ENCODE measurements around the gene TECR.
"Not testable (repeated sequence)": the region's sequence is repeated elsewhere in the genome, so short reads cannot be mapped to it uniquely, and the experiment has no call there.

TECR gene

GRCh38 chr19:14585187-14585586 is 55.8 kb downstream of the TECR start:
- not testable (repeated sequence) for DNase-seq (ENCODE audit: low spot score)

GRCh38 chr19:14589433-14589832 is 60.0 kb downstream of the TECR start:
- not testable (repeated sequence) for DNase-seq (ENCODE audit: low spot score)

- DNase-seq (ENCODE audit: low spot score), result no peak
These were observed 66.2 kb downstream of the TECR start for GRCh38 chr19:14595558-14595957.

- DNase-seq (ENCODE audit: low spot score), result no peak
These were observed 70.3 kb downstream of the TECR start for GRCh38 chr19:14599548-14600147.

GRCh38 chr19:14603990-14604387 is 74.6 kb downstream of the TECR start:
- no peak for DNase-seq (ENCODE audit: low spot score)

- no peak for DNase-seq (ENCODE audit: low spot score)
These were observed 77.2 kb downstream of the TECR start for GRCh38 chr19:14606627-14607026.

GRCh38 chr19:14611051-14611450 is 81.7 kb downstream of the TECR start:
- DNase-seq (ENCODE audit: low spot score), result no peak

- not testable (repeated sequence) for DNase-seq (ENCODE audit: low spot score)
These were observed 82.8 kb downstream of the TECR start for GRCh38 chr19:14612242-14612641.

GRCh38 chr19:14612657-14613056 is 83.3 kb downstream of the TECR start:
- DNase-seq (ENCODE audit: low spot score), result no peak

GRCh38 chr19:14613399-14614098 is 84.2 kb downstream of the TECR start:
- DNase-seq (ENCODE audit: low spot score), result not testable (repeated sequence)

- no peak for DNase-seq (ENCODE audit: low spot score)
These were observed 84.7 kb downstream of the TECR start for GRCh38 chr19:14614099-14614412.

All from HuH-7.5 (cell line).